ENCODE data around the gene FOXL3. TPM values are rescaled to one million over a fixed set of nuclear protein-coding genes. Genes with fewer than 3 reads are reported as not detected.

The FOXL3 gene
- total and polyA plus RNA-seq, 4 donors: not detected

DNA sequence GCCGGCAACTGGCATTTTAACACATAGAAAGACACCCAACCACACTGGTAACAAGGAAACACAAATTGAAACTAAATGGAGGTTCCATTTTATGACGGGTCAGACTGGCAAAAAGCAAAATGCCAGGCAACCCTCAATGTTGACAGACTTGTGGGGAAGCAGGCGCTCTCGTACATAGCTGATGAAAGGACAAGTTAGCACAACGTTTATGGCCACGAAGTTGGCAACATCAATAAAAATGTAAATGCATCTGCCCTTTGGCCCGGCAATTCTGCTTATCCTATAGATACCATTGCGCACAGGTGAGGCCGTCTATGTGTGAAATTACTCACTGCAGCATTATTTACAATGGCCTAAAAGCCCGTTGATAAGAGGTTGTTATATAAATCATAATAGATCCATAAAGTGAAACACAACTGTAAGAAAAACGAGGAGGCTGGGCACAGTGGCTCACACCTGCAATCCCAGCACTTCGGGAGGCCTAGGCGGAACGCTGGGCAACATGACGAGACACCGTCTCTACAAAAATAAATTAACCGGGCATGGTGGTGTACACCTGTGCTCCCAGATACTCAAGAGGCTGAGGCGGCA is 39.8 kb downstream of the FOXL3 start:
- Histone ChIP-seq H3K27me3 (ENCODE audit: control insufficient read depth in 3 of 3, insufficient read depth in 3 of 3, low read length in 2 of 3) (no peaks in the 10 kb centered on the region), H3K9ac (ENCODE audit: insufficient read depth in 1 of 2, low read length in 2 of 2) (no peak overlapping the region), H3K27ac (ENCODE audit: low read depth in 1 of 2, low read length in 1 of 2) (no peak overlapping the region), H3K4me1 (ENCODE audit: control insufficient read depth in 5 of 5, insufficient read depth in 5 of 5, low read length in 5 of 5) (peaks cover 0 to 28% (median 16%) of the 10 kb centered on the region in 5 donors), H3K4me3 (no peak overlapping the region), H3K36me3 (ENCODE audit: control insufficient read depth in 4 of 4, insufficient read depth in 4 of 4, low read length in 4 of 4) (no peaks in the 10 kb centered on the region), H3K9me3 (ENCODE audit: control insufficient read depth in 4 of 4, insufficient read depth in 3 of 4, low read length in 3 of 4) (peaks cover 0 to 8% (median 0%) of the 10 kb centered on the region in 4 donors)
- 86 to 89% methylated on average over 18 of the region's 18 CpGs for WGBS, 2 donors
- DNase-seq (no peak), ATAC-seq (ENCODE audit: insufficient read depth, low FRiP score) (no peak)
- no peak for TF ChIP-seq CTCF (IDR thresholded peaks at IDR 0.05; ENCODE audit: control extremely low read depth, extremely low read depth)

DNA sequence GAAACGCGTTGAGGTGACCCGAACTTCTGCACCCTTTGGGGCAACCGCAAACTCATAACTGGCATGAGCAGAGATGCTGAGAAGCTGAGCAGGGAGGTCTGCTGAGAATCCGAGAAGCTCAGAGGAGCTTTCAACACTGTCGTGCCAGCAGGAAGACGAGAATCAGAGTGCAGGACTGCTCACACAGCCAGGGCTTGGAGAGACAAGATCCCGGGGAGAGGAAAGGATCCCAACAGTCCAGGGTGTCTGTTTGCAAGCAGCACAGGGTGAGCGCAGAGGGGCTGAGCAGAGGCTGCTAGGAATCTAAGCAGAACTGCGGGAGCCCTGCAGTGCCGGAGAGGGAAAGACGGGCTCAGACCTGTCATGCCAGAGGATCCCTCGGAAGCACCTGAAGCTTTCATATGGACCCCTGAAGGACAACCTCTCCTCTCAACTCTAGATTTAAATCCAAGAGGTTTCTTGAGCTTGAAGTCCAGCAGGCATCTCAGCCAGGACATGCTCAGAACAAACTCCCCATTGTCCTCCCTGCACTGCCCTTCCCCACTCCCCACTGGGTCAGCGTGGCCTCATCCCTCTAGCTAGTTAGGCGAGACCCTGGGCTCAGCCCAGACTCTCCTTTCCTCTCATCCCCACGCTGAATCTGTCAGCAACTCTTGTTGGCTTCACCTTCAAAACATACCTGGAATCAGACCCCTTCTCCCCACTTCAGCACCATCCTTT is 40.7 kb downstream of the FOXL3 start:
- ATAC-seq (ENCODE audit: insufficient read depth, low FRiP score) (no peak), DNase-seq (no peak)
- Histone ChIP-seq H3K4me3 (no peak overlapping the region), H3K27me3 (ENCODE audit: control insufficient read depth in 3 of 3, insufficient read depth in 3 of 3, low read length in 2 of 3) (no peaks in the 10 kb centered on the region), H3K36me3 (ENCODE audit: control insufficient read depth in 4 of 4, insufficient read depth in 4 of 4, low read length in 4 of 4) (no peaks in the 10 kb centered on the region), H3K4me1 (ENCODE audit: control insufficient read depth in 5 of 5, insufficient read depth in 5 of 5, low read length in 5 of 5) (peaks cover 0 to 28% (median 16%) of the 10 kb centered on the region in 5 donors), H3K9me3 (ENCODE audit: control insufficient read depth in 4 of 4, insufficient read depth in 3 of 4, low read length in 3 of 4) (peaks cover 0 to 7% (median 0%) of the 10 kb centered on the region in 4 donors), H3K27ac (ENCODE audit: low read depth in 1 of 2, low read length in 1 of 2) (no peak overlapping the region), H3K9ac (ENCODE audit: insufficient read depth in 1 of 2, low read length in 2 of 2) (no peak overlapping the region)
- WGBS, 2 donors: 91 to 96% methylated on average over 16 of the region's 16 CpGs
- TF ChIP-seq CTCF (IDR thresholded peaks at IDR 0.05; ENCODE audit: control extremely low read depth, extremely low read depth): no peak

DNA sequence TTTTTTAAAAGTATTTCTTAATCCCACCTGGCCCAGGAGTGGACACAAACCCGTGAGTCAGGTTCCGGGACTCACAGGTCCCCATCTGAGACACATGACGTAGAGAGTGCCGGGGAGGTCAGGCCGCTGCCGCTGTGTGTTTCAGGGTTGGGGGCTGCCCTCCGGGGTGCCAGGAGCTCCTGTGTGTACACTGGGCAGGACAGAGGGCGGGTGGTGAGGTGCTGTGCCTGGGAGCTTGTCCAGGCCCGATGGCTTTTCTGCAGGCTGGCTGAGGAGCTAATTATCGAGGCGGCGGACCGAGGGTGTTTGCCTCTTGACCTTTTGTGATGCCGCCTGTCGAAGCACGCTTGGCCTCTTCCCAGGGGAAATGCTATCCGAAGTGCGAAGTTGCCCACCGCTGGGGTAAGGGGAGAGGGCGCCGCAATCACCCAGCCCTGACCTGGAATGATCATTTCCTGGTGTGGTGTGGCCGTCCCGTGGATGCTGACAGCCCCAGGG is 42.1 kb downstream of the FOXL3 start:
- DNase-seq: no peak
- ATAC-seq (ENCODE audit: insufficient read depth, low FRiP score): no peak
- Histone ChIP-seq H3K9ac (ENCODE audit: insufficient read depth in 1 of 2, low read length in 2 of 2) (no peak overlapping the region), H3K27ac (ENCODE audit: low read depth in 1 of 2, low read length in 1 of 2) (peak overlapping the region in 1 of 2 donors; percentile 5), H3K36me3 (ENCODE audit: control insufficient read depth in 4 of 4, insufficient read depth in 4 of 4, low read length in 4 of 4) (no peaks in the 10 kb centered on the region), H3K4me3 (no peak overlapping the region), H3K27me3 (ENCODE audit: control insufficient read depth in 3 of 3, insufficient read depth in 3 of 3, low read length in 2 of 3) (no peaks in the 10 kb centered on the region), H3K9me3 (ENCODE audit: control insufficient read depth in 4 of 4, insufficient read depth in 3 of 4, low read length in 3 of 4) (peaks cover 0 to 2% (median 0%) of the 10 kb centered on the region in 4 donors), H3K4me1 (ENCODE audit: control insufficient read depth in 5 of 5, insufficient read depth in 5 of 5, low read length in 5 of 5) (peaks cover 0 to 16% (median 8%) of the 10 kb centered on the region in 5 donors)
- 61 to 73% methylated on average over 23 of the region's 23 CpGs for WGBS, 2 donors
- no peak for TF ChIP-seq CTCF (IDR thresholded peaks at IDR 0.05; ENCODE audit: control extremely low read depth, extremely low read depth)
